IPS-18c (cell line): ENCODE measurements around the gene ECM1.
A peak's percentile ranks its signal among the peaks of the same experiment; 100 is the strongest.

ENCODE experiments used
- H3K4me3 ChIP-seq: 2 replicates; pipeline ENCODE4 v1.7.0; 2013; ENCODE audit warnings: low read depth, mild to moderate bottlenecking, low read length, moderate library complexity; ENCODE audit not compliant: insufficient read depth
- H3K9me3 ChIP-seq: one replicate; pipeline ENCODE4 v1.6.1; 2013; ENCODE audit warnings: mild to moderate bottlenecking, low read length, moderate library complexity; ENCODE audit not compliant: control insufficient read depth, insufficient read depth

Gene ECM1

DNA sequence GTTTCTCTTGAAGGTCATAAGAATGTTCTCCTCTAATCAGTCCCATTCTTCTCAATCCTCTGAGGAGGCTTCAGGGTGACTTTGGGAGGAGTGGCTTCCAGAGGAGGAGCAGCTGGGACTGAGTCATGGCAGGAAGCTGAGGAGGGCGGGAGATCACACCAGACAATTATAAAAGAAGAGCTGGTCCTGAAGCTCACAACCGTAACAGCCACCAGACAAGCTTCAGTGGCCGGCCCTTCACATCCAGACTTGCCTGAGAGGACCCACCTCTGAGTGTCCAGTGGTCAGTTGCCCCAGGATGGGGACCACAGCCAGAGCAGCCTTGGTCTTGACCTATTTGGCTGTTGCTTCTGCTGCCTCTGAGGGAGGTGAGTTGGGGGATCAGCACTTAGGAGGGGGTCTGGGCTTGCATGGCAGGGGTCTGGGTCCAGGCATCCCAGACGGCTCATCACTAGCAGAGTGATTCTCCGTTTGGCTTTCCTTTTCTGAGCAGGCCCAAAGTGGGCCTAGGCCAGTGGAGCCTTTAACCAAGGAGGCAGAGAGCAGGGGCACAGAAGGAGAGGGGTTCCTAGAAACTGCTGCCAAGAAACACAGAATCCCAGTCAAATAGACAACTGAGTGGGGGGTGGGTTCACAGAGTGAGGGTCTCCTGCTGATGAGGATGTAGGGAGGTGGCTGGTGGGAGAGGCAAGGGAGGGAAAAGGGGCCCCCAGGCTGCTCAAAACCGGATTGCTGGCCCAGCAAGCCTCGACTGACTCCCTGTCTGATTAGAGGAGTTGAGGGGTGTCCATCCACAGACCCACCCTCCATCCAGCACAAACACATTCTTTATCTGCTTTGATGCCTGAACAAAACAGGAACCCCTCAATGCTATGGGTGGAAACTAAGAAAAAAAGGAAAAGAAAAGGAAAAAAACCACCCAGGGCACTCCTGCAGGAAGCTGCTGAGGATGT, at the start of gene ECM1:
TSS of gene ECM1 (plus strand) at position 198 of the 953 bp plus-strand sequence. CDS start at position 299, 101 bp downstream.
- Histone ChIP-seq H3K4me3 (no peak within 1 kb of the TSS), H3K9me3 (no peaks in the 10 kb centered on the region)

DNA sequence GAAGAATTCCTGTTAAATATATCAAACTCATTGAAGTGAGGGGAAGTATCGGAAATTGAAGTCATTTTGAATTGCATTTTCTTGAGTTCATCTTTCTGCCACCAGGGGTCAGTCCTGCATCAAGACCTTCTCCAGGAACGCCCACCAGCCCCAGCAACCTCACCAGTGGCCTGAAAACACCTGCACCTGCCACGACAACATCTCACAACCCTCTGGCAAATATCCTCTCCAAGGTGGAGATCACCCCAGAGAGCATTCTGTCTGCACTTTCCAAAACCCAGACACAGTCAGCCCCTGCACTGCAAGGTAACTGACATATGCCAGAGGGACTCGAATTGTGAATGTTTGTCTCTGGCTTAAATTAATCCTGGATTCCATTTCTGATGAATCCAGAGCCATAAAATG, 43.5 kb upstream of the ECM1 start:
- Histone ChIP-seq H3K9me3 (no peaks in the 10 kb centered on the region), H3K4me3 (no peak overlapping the region)

DNA sequence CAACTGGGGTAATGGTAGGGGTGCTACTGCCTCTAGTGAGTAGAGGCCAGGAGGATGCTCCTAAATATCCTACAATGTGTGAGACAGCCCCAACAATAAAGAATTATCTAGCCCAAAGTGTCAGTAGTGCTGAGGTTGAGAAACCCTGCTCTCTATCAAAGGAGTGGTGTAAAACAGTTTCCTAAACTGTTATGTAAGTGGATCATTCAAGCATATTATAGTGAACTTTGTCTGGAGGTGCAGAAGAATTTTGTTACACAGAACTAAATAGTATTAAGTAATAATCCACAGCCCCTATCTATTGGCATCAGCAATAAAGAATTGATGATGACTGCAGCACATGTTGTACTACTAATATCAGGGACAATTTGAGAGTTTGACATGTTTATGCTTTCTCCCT, 40.9 kb upstream of the ECM1 start:
- no peaks in the 10 kb centered on the region for H3K9me3 ChIP-seq
- no peak overlapping the region for H3K4me3 ChIP-seq

DNA sequence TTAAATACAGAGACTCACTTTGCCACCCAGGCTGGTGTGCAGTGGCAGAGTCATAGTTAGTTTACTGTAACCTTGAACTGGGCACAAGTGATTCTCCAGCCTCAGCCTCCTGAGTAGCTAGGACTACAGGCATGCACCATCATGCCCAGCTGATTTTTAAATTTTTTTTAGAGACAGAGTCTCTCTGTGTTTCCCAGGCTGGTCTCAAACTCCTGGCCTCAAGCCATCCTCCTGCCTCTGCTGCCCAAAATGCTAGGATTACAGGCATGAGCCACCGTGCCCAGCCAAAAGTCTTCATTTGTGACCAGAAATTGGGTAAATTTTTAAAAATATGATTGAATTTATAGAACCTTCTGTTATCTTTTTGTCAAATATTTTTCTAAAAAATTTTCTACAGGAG, 38.6 kb upstream of the ECM1 start:
- Histone ChIP-seq H3K4me3 (no peak overlapping the region), H3K9me3 (no peaks in the 10 kb centered on the region)

DNA sequence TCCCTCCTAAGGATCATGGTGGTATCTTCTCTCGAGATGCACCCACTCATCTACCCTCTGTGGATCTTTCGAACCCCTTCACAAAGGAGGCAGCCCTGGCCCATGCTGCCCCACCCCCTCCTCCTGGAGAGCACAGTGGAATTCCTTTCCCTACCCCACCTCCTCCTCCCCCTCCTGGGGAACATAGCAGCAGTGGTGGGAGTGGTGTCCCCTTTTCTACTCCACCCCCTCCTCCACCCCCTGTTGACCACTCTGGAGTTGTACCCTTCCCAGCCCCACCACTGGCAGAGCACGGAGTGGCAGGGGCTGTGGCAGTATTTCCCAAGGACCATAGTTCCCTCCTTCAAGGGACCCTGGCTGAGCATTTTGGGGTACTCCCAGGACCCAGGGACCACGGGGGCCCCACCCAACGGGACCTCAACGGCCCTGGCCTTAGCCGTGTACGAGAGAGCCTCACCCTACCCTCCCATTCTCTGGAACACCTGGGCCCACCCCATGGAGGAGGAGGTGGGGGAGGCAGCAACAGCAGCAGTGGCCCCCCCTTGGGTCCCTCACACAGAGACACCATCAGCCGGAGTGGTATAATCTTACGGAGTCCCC, 35.2 kb upstream of the ECM1 start:
- H3K4me3 ChIP-seq, result no peak overlapping the region
- H3K9me3 ChIP-seq, result no peaks in the 10 kb centered on the region

DNA sequence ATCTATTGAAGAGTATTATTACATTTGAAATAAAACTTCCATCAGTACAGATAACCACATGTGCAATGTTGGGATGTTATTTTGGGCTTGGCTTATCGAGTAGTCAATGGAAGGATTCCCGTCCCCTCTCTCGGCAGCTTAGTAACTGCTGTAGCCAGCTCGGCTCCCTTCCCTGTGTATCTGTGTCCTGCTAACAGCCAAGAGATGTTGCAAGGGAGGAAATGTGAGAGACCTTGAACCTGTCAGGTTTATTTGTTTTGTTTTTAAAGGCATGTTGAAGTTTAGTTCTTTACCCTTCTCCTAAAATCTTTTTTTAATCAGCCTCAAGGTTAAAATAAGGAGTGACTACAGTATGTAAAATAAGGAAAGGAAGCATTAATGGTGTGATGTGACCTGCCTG, 34.2 kb upstream of the ECM1 start:
- Histone ChIP-seq H3K9me3 (no peaks in the 10 kb centered on the region), H3K4me3 (no peak overlapping the region)

DNA sequence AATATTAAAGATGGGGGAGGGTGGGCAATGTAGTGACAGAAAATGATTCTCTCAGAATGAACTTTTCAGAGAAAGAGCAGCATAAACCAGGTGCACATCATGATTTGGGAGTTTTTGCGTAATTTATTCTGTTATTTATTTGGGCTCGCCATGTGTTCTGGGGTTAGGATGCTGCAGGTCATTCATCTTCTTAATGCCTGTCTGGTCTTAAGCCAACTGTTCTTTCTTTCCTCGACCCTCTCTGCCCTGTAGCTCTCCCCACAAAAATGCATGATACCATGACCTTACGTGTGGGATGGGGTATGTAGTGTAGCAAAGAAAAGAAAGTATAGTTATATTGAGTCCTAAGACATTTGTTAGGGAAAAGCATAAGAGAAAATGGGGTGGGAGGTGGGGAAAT, 33.0 kb upstream of the ECM1 start:
- Histone ChIP-seq H3K9me3 (no peaks in the 10 kb centered on the region), H3K4me3 (no peak overlapping the region)

DNA sequence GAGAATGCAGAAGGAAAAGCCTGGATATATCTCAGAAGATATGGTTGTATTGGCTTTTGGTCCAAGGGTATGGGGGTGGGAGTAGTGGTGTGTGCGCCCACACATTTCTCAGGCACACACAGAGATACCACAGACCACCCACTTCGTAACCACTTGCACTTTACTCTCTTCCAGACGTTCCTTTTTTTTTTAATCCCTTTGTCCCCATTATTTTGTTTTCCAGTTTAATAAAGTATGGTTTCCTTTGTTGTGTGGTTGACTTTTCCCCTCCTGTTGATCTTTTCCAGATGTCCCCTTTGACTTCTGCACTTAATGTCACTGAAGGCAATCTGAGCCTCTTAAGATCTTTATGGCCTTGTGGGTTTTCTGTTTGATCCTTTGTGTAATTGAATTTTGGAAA, 31.2 kb upstream of the ECM1 start:
- H3K4me3 ChIP-seq, result no peak overlapping the region
- H3K9me3 ChIP-seq, result no peaks in the 10 kb centered on the region

DNA sequence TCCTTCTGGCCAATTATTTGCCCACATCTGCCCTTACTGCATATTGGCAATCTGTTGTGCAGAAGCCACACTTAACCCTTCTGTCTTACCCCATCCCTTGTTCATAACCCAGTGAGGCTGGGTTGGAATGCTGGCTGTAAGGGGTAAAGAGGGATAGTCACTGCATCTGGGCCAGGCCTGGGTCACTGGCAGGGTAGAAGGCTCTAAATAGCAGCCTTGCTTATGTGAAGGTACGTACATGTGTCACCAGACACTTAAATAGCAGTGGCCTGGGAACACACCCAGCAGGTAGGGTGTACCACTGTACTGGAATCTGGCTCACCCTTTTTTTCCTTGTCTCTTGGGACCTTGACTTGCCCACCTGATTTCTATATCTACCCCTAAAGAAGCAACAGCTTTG, 30.6 kb upstream of the ECM1 start:
- no peaks in the 10 kb centered on the region for H3K9me3 ChIP-seq
- H3K4me3 ChIP-seq, result no peak overlapping the region

DNA sequence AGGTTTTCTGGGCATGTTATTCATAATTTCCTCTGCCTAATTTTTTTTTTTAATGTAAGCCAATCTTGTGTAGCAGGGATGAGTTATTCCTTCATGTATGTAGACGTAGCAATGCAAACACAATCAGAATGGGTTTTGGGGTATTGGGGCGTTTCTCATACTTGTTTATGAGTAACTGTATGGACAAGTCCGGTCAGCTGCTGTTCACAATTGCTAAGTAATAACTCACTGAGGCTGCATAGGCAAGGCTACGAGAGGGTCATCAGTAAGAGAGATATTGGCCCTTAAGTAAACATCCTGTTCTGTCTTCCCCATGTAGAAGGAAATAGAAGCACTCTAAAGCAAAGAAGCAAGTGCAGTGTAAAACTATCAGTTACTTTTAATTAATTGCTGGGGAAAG, 30.2 kb upstream of the ECM1 start:
- Histone ChIP-seq H3K9me3 (no peaks in the 10 kb centered on the region), H3K4me3 (no peak overlapping the region)

DNA sequence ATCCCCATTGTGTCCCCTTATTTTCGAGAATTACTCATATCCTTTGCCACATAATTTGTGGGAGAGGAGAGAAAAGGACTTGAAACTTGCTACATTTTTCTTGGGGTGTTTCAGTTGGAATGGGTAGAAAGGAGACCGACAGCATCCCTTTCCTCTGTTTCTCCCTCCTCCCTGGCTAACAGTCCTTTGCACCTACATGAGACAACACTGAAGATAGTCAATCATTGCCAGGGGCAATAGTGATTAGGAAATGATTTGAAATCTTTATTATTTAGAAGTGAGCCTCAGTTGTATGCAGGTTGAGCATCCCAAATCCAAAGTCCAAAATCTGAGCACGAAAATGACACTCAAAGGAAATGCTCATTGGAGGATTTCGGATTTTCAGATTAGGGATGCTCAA, 28.5 kb upstream of the ECM1 start:
- no peak overlapping the region for H3K4me3 ChIP-seq
- no peaks in the 10 kb centered on the region for H3K9me3 ChIP-seq

DNA sequence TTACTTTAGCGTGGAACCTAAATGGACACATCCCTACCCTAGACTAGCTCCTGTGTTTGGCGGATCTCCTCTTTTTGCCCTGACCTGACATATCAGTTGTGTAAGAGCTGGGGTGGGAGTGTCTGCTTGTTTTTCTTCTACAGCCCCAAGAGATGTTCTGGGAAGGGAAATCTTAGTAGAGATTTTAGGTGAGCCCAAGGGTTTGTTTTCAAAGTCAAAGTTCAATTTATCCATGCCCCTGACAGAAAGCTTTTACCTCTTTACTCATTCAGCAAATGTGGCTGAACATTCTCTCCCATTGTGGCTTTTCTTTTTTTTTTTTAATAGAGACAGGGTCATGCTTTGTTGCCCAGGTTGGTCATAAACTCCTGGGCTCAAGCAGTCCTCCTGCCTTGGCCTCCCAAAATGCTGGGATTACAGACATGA, 28.0 kb upstream of the ECM1 start:
- no peak overlapping the region for H3K4me3 ChIP-seq
- H3K9me3 ChIP-seq, result no peaks in the 10 kb centered on the region

DNA sequence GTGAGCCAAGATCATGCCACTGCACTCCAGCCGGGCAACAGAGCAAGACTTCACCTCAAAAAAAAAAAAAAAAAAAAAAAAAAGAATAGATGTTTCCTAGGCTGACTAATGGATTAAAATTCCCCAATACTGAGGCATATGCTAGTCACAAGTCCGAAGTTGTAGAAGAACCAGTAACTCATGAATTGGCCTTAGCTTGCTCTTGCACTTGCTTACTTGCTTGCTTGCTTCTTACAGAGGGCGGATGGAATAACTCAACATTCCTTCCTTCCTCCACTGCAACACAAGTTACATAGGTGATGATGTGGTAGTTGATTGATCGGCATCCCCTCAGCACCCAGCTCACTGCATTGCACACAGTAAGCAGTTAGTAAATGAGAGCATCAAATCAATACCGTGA, 23.5 kb upstream of the ECM1 start:
- no peaks in the 10 kb centered on the region for H3K9me3 ChIP-seq
- no peak overlapping the region for H3K4me3 ChIP-seq

DNA sequence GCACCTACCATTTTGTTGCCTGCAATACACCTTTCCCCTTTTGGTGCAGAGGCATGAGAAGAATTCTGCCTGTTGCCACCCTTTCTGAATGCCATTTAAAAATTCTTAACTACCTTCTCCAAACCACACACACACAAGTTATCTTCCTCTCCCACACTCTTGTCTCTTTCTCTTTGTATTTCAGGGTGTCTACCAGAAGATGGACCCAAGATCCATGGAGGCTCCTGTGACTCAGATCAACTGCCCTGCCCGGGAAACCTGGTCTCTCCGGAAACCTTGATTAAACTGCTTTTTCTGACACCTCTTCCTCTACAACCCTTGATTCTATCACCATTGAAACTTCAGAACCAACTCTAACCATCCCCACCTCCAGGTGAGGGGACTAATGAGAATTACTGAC, 23.0 kb upstream of the ECM1 start:
- Histone ChIP-seq H3K9me3 (no peaks in the 10 kb centered on the region), H3K4me3 (no peak overlapping the region)

DNA sequence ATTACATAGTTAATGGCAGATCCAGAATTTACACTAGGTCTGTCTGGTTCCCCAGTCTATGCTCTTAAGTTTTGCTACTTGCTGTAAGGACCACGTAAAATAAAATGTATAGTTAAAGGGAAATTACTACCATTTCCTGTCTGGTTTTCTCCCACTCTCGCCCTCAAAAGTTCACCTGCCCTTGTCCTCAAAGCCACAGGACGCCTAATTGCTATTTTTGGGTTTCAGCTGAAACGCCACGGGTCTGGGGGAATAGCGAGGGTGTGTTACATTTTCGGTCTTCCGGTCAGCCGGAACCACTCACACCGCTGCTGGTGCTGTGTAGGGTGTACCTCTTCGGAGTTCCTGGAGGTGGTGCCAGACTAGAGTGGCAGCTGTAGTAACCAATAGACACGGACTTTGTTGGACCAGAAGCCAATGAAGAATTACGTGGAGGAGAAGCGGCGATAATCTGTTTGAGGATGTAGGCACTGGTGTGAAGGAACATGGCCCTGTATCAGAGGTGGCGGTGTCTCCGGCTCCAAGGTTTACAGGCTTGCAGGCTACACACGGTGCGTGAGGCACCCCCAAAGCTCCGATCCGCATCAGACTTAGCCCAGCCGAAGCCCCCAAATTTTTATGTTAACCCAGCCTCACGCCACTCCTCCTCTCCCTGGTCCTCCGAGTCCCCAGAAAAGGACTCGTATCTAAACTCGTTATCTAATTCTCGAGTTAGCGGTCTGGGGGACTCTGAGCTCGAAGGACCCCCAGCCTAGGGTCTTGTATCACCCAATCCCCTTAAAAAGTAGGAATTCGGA, 20.7 kb upstream of the ECM1 start, which contains the start of gene TARS2:
TSS of gene TARS2 (plus strand) at position 454 of the 797 bp plus-strand sequence. CDS start at position 486, 32 bp downstream.
- H3K9me3 ChIP-seq, result no peaks in the 10 kb centered on the region
- peak within 1 kb of the TSS; percentile 72 for H3K4me3 ChIP-seq

DNA sequence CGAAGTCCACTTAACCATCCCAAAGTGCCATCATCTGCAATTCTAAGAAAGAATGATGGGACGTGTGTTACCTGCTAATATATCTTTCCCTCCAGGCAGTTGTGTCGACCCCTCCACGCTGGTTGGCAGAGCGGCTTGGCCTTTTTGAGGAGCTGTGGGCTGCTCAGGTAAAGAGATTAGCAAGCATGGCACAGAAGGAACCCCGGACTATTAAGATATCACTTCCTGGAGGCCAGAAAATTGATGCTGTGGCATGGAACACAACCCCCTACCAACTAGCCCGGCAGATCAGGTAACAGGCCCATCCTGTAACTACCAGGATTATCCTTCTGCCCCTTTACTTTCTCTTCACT, 20.2 kb upstream of the ECM1 start:
- peak overlapping the region; percentile 72 for H3K4me3 ChIP-seq
- no peaks in the 10 kb centered on the region for H3K9me3 ChIP-seq

DNA sequence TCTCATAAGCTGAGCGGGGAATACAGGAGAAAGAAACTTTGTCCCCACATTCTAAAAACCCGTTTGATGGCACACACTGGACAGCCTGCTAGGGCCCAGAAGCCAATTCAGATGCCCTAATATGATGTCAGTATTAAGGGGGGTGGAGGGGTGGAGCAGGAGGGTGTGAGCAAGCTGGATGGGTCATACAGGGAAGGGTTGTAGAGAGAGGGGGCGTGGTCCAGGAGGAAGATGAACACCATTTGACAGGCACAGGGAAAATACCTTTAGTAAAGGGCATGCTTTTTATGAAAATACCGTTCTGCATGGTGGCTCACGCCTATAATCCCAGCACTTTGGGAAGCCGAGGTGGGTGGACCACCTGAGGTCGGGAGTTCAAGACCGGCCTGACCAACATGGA, 14.7 kb upstream of the ECM1 start:
- no peaks in the 10 kb centered on the region for H3K9me3 ChIP-seq
- H3K4me3 ChIP-seq, result no peak overlapping the region

DNA sequence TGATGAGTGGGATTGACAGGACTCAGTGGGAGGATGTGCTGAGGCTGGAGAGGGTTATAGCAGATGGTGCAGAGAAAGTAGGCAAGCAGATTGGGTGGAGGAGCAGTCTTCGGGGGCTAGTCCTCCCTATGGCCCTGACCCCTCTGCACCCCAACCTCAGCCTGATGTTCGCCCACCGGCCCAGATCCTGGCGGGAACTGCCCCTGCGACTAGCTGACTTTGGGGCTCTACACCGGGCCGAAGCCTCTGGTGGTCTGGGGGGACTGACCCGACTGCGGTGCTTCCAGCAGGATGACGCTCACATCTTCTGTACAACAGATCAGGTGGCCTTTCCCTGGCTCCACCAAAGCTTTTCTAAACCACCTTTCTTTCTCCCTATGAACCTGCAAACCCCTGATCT, 9.6 kb upstream of the ECM1 start:
- no peaks in the 10 kb centered on the region for H3K9me3 ChIP-seq
- no peak overlapping the region for H3K4me3 ChIP-seq
